Spleen (tissue), 11 donors: ENCODE data around the gene PRDM16. TPM values are rescaled to one million over a fixed set of nuclear protein-coding genes. Genes with fewer than 3 reads are reported as not detected.

Experiments used
- DNase-seq: peaks from one replicate; pipeline ENCODE4 v3.0.0-alpha.2; 2020
- H3K27ac ChIP-seq, 8 donors: fragments of 200-600 bp; sonication (generic) in 7 of 8; 1 replicate in 4 of 8; 2 replicates in 4 of 8; pipeline versions ENCODE4 v1.5.0 to v1.8.0; 2016 to 2021; ENCODE audit warnings: inconsistent platforms in 4 of 8, mild to moderate bottlenecking in 4 of 8, moderate library complexity in 1 of 8
- H3K27me3 ChIP-seq, 7 donors: fragments of 200-600 bp; sonication (generic) in 6 of 7; replicated peaks in 1 of 7; 1 replicate in 4 of 7; 2 replicates in 3 of 7; pipeline versions ENCODE4 v1.5.0 to v1.8.0; 2016 to 2021; ENCODE audit warnings: inconsistent platforms in 3 of 7, mild to moderate bottlenecking in 1 of 7
- H3K36me3 ChIP-seq, 6 donors: fragments of 200-600 bp; sonication (generic) in 5 of 6; 1 replicate in 4 of 6; 2 replicates in 2 of 6; pipeline versions ENCODE4 v1.5.0 to v1.8.0; 2016 to 2021; ENCODE audit warnings: inconsistent platforms in 2 of 6
- H3K4me1 ChIP-seq, 6 donors: fragments of 200-600 bp; sonication (generic) in 5 of 6; 1 replicate in 3 of 6; 2 replicates in 3 of 6; pipeline versions ENCODE4 v1.5.0 to v1.8.0; 2016 to 2021; ENCODE audit warnings: inconsistent platforms in 3 of 6
- H3K4me3 ChIP-seq, 8 donors: fragments of 200-600 bp; sonication (generic) in 7 of 8; 1 replicate in 4 of 8; 2 replicates in 4 of 8; pipeline versions ENCODE4 v1.5.0 to v1.8.0; 2016 to 2021; ENCODE audit warnings: inconsistent platforms in 4 of 8, mild to moderate bottlenecking in 4 of 8, moderate library complexity in 2 of 8
- H3K9me3 ChIP-seq, 8 donors: fragments of 200-600 bp; sonication (generic) in 7 of 8; 1 replicate in 4 of 8; 2 replicates in 4 of 8; pipeline versions ENCODE4 v1.5.0 to v1.8.0; 2016 to 2021; ENCODE audit warnings: inconsistent platforms in 4 of 8
- CTCF ChIP-seq, 11 experiments: fragments of 200-600 bp in 7 of 11; fragments of 450-650 bp in 4 of 11; sonication (generic) in 4 of 11; IDR thresholded peaks in 8 of 11; conservative IDR thresholded peaks in 3 of 11; 1 replicate in 7 of 11; 2 replicates in 4 of 11; pipeline versions ENCODE4 v1.4.0 to v1.8.0; 2016 to 2021; ENCODE audit warnings: antibody characterized with exemption in 11 of 11, inconsistent platforms in 4 of 11, mild to moderate bottlenecking in 1 of 11
- POLR2A ChIP-seq, 3 donors: fragments of 450-650 bp; IDR thresholded peaks; one replicate each; pipeline ENCODE4 v1.5.1; 2017; ENCODE audit warnings: antibody characterized with exemption in 3 of 3, mild to moderate bottlenecking in 1 of 3
- POLR2AphosphoS5 ChIP-seq, 3 donors: sonication (generic); formaldehyde crosslinking; IDR thresholded peaks; one replicate each; pipeline ENCODE4 v1.5.1; 2017; ENCODE audit warnings: antibody characterized with exemption in 3 of 3
- WGBS, 5 donors: extraction: QIAGEN DNeasy Blood & Tissue Kit in 3 of 5; methylation state at CpG; one replicate each; pipeline versions ENCODE4 v1.1.5 to v1.1.7; 2013 to 2018; 5-methylcytosine and 5-hydroxymethylcytosine counted together
- intact Hi-C: fragments of 100-400 bp; cut with DNase I; formaldehyde crosslinking; loops from one replicate; pipeline ENCODE4 v1.15.0; 2023; ENCODE audit warnings: low total_unique reads
- polyA plus RNA-seq, 3 donors: library from polyadenylated mRNA; stranded (reverse); fragments of 200-250 nt; gene quantifications; one replicate each; pipeline ENCODE4 v1.2.1, GENCODE V29; 2013
- total RNA-seq, 7 donors: library from RNA; depleted of rRNA in 3 of 7; stranded (reverse); fragments of >200 nt in 3 of 7; fragmentation: NEBNext Ultra II Directional in 4 of 7; extraction: Animal tissue kit (Norgen Biotek cat#: 25700) in 4 of 7; gene quantifications; one replicate each; pipeline versions ENCODE4 v1.1.0 to v1.2.1, GENCODE V29; 2016 to 2021
- donor health status: healthy with polysubstance abuse.
- donor health status: DM: no; HTN: no; CAD: no; lungs with moderate emphysema.
- donor health status: DM: no; HTN: no; CAD: no.
- donor health status: Bipolar disorder and iron deficiency.
- donor health status: healthy.
- donor health status: DM: no; HTN: no; CAD: no.
- donor health status: DM: yes; HTN: yes; CAD: no.

Gene PRDM16
- total and polyA plus RNA-seq, 10 donors: 0.43 to 3.2 (median 1.4) TPM

GRCh38 chr1:3390291-3390690, 321.3 kb downstream of the PRDM16 start:
- H3K4me1 ChIP-seq: peaks cover 4 to 16% (median 9%) of the 10 kb centered on the region in 6 donors
- H3K4me3 ChIP-seq: no peak overlapping the region
- H3K27me3 ChIP-seq: peaks cover 0 to 91% (median 35%) of the 10 kb centered on the region in 7 donors
- TF ChIP-seq POLR2A (IDR thresholded peaks at IDR 0.05) (no peak), POLR2AphosphoS5 (IDR thresholded peaks at IDR 0.05) (no peak), CTCF (IDR thresholded peaks at IDR 0.05 in 8 of 11, conservative IDR thresholded peaks at IDR 0.05 in 3 of 11) (no peak)
- no peak for DNase-seq
- no peaks in the 10 kb centered on the region for H3K36me3 ChIP-seq
- H3K9me3 ChIP-seq: no peaks in the 10 kb centered on the region
- H3K27ac ChIP-seq: no peak overlapping the region
- intact Hi-C loops: no loop called here
- 89 to 96% (median 93%) methylated on average over 10 to 23 of the region's 23 CpGs for WGBS, 5 donors

- Histone ChIP-seq H3K4me3 (no peak overlapping the region), H3K36me3 (no peaks in the 10 kb centered on the region), H3K4me1 (peaks cover 4 to 16% (median 9%) of the 10 kb centered on the region in 6 donors), H3K27ac (no peak overlapping the region), H3K9me3 (no peaks in the 10 kb centered on the region), H3K27me3 (peaks cover 0 to 93% (median 38%) of the 10 kb centered on the region in 7 donors)
- DNase-seq: no peak
- WGBS, 5 donors: 82 to 89% (median 86%) methylated on average over 15 to 18 of the region's 18 CpGs
- TF ChIP-seq POLR2AphosphoS5 (IDR thresholded peaks at IDR 0.05) (no peak), POLR2A (IDR thresholded peaks at IDR 0.05) (no peak), CTCF (IDR thresholded peaks at IDR 0.05 in 8 of 11, conservative IDR thresholded peaks at IDR 0.05 in 3 of 11) (no peak)
- intact Hi-C loops: no loop called here
Observed at GRCh38 chr1:3391711-3392110, 322.7 kb downstream of the PRDM16 start.

- Histone ChIP-seq H3K36me3 (no peaks in the 10 kb centered on the region), H3K4me1 (peaks cover 4 to 16% (median 9%) of the 10 kb centered on the region in 6 donors), H3K4me3 (peak overlapping the region in 1 of 8 donors; percentile 24), H3K27ac (no peak overlapping the region), H3K27me3 (peaks cover 0 to 91% (median 39%) of the 10 kb centered on the region in 7 donors), H3K9me3 (no peaks in the 10 kb centered on the region)
- TF ChIP-seq POLR2AphosphoS5 (IDR thresholded peaks at IDR 0.05) (peak in 1 of 3 donors; percentile 34), POLR2A (IDR thresholded peaks at IDR 0.05) (no peak)
- DNase-seq: no peak
- intact Hi-C loops: no loop called here
- 9 to 22% (median 9%) methylated on average over 22 to 63 of the region's 63 CpGs for WGBS, 5 donors
Observed at GRCh38 chr1:3393024-3393986, 324.3 kb downstream of the PRDM16 start.

GRCh38 chr1:3393987-3394920, 325.3 kb downstream of the PRDM16 start:
- peak overlapping the region in 1 of 8 donors; percentile 24 for H3K4me3 ChIP-seq
- no peaks in the 10 kb centered on the region for H3K9me3 ChIP-seq
- no peak for DNase-seq
- 38 to 53% (median 39%) methylated on average over 26 to 59 of the region's 59 CpGs for WGBS, 5 donors
- H3K4me1 ChIP-seq: peaks cover 4 to 22% (median 9%) of the 10 kb centered on the region in 6 donors
- intact Hi-C loops: no loop called here
- TF ChIP-seq CTCF (IDR thresholded peaks at IDR 0.05 in 8 of 11, conservative IDR thresholded peaks at IDR 0.05 in 3 of 11): no peak
- no peak for TF ChIP-seq POLR2A (IDR thresholded peaks at IDR 0.05)
- no peak for TF ChIP-seq POLR2AphosphoS5 (IDR thresholded peaks at IDR 0.05)
- H3K36me3 ChIP-seq: no peaks in the 10 kb centered on the region
- no peak overlapping the region for H3K27ac ChIP-seq
- peaks cover 0 to 91% (median 39%) of the 10 kb centered on the region in 7 donors for H3K27me3 ChIP-seq
